Measurements from ENCODE around the gene SEC16A. TPM values are rescaled to one million over a fixed set of nuclear protein-coding genes. Genes with fewer than 3 reads are reported as not detected.
A peak's percentile ranks its signal among the peaks of the same experiment; 100 is the strongest.

Gene SEC16A
- total and polyA plus RNA-seq, 2 donors (not counting 3 experiments of a cell fraction or from before 2014, with no cell fraction given) = 34.5 to 80.6 TPM

- peaks cover 10% of the 10 kb centered on the region for H3K4me1 ChIP-seq (ENCODE audit: control insufficient read depth, extremely low read depth, insufficient read depth, low read length)
- intact Hi-C loops (cut with micrococcal nuclease) (loop anchor here (1.0 kb wide), 4 partner anchors 10 to 88 kb away; partner anchors contain the start of genes DNLZ, ENTR1 and PMPCA), dilution Hi-C loops (cut with MboI; ENCODE audit: extremely low pct_ligation_motif_present, low sequenced_read_pairs) (no loop called here)
- H3K9me1 ChIP-seq (replicated peaks; ENCODE audit: control insufficient read depth, extremely low read depth, insufficient read depth, low read length) = no peaks in the 10 kb centered on the region
- peak within 1 kb of the TSS; percentile 27 for H3K27ac ChIP-seq (ENCODE audit: insufficient read depth, low read depth, low read length)
- ChIA-PET CTCF (interaction anchor here (1.1 to 2.9 kb wide), 9 partner anchors 10 to 231 kb away, joined by 3 to 22 read pairs (median 6); partner anchors contain the start of genes DNLZ, ENTR1 and PMPCA), POLR2A (no interaction called here)
- peak within 1 kb of the TSS; percentile 64 for H3K4me2 ChIP-seq (ENCODE audit: insufficient read depth, low read length)
- H3K79me2 ChIP-seq (ENCODE audit: control insufficient read depth, insufficient read depth, low read length) = peaks cover 22% of the 10 kb centered on the region
- TF ChIP-seq MAX (IDR thresholded peaks at IDR 0.05; ENCODE audit: insufficient read depth, insufficient read length) = no peak
- no peak for TF ChIP-seq MYC (IDR thresholded peaks at IDR 0.05; ENCODE audit: low read depth, low read length)
- TF ChIP-seq POLR2AphosphoS5 (IDR thresholded peaks at IDR 0.05; ENCODE audit: insufficient read depth, low read depth, low read length) = peak; percentile 79
- TF ChIP-seq POLR2A (IDR thresholded peaks at IDR 0.05; ENCODE audit: low read depth, low read length) = peak; percentile 90
- TF ChIP-seq GATA2 (IDR thresholded peaks at IDR 0.05; ENCODE audit: insufficient read depth, insufficient read length, low read depth, low read length) = no peak
- TF ChIP-seq FOS (IDR thresholded peaks at IDR 0.05; ENCODE audit: borderline replicate concordance, insufficient read depth, low read length) = no peak
- no peak for TF ChIP-seq EZH2 (IDR thresholded peaks at IDR 0.05; ENCODE audit: borderline replicate concordance, low read depth, low read length, severe bottlenecking)
- peak; percentile 88 to 97 for TF ChIP-seq CTCF (IDR thresholded peaks at IDR 0.05; ENCODE audit: extremely low read depth in 1 of 2, insufficient read depth in 1 of 2, low read depth in 1 of 2, low read length in 2 of 2)
- H3K9me3 ChIP-seq (replicated peaks; ENCODE audit: control insufficient read depth, insufficient read depth, low read length) = no peaks in the 10 kb centered on the region
- no TSS peak for BruUV-seq (replicated peaks)
- no peaks in the 10 kb centered on the region for H4K20me1 ChIP-seq (replicated peaks; ENCODE audit: control insufficient read depth, extremely low read depth, insufficient read depth, low read length)
- peak within 1 kb of the TSS; percentile 67 for H2AFZ ChIP-seq (ENCODE audit: low read depth, low read length)
- H3K9ac ChIP-seq (replicated peaks; ENCODE audit: extremely low read depth, insufficient read depth, low read length) = peak within 1 kb of the TSS; percentile 70
- H3K27me3 ChIP-seq (ENCODE audit: control insufficient read depth in 2 of 2, insufficient read depth in 2 of 2, low read length in 2 of 2) = no peaks in the 10 kb centered on the region
- FAIRE-seq = peak; percentile 91
- peak within 1 kb of the TSS; percentile 55 to 96 (median 62) for H3K4me3 ChIP-seq (replicated peaks in 1 of 3; ENCODE audit: insufficient read depth in 1 of 3, low read depth in 1 of 3, low read length in 3 of 3)
- peaks cover 4 to 38% of the 10 kb centered on the region in 2 experiments for H3K36me3 ChIP-seq (ENCODE audit: control insufficient read depth in 2 of 2, extremely low read depth in 1 of 2, insufficient read depth in 2 of 2, low read length in 2 of 2)
- peak; percentile 82 for DNase-seq (ENCODE audit: low read depth, low spot score)
Measured at GRCh38 chr9:136400038-136400834, 82.6 kb downstream of the SEC16A start, which contains the start of gene SNAPC4. TSS of gene SNAPC4 (minus strand) at chr9:136400170. CDS start at chr9:136398428, 1,742 bp downstream.

Data from endothelial cell of umbilical vein (primary cell).